H1 (cell line): ENCODE data around the gene GABRB2. TPM values are rescaled to one million over a fixed set of nuclear protein-coding genes. Genes with fewer than 3 reads are reported as not detected.

ENCODE experiments used
- BACH1 ChIP-seq: IDR thresholded peaks from 2 replicates; pipeline ENCODE4 v1.6.1; 2012; ENCODE audit warnings: low read length, improper control_type of control experiment
- CBX8 ChIP-seq: fragments of 300-800, 300-1000 bp; sonication (generic); IDR thresholded peaks from 2 replicates; pipeline ENCODE4 v1.7.1; 2016; ENCODE audit warnings: low read depth, low read length, borderline replicate concordance
- CHD7 ChIP-seq: fragments of 300-600 bp; sonication (generic); IDR thresholded peaks from 2 replicates; pipeline ENCODE4 v1.7.1; 2012; ENCODE audit warnings: low read length, moderate library complexity, mild to moderate bottlenecking, inconsistent platforms; ENCODE audit not compliant: insufficient replicate concordance
- E2F6 ChIP-seq: IDR thresholded peaks from 2 replicates; pipeline ENCODE4 v1.6.1; 2012; ENCODE audit warnings: inconsistent platforms
- FOSL1 ChIP-seq: IDR thresholded peaks from 2 replicates; pipeline ENCODE4 v1.6.1; 2011; ENCODE audit warnings: mild to moderate bottlenecking, low read depth, low read length, moderate library complexity; ENCODE audit not compliant: insufficient read depth
- RXRA ChIP-seq: IDR thresholded peaks from 2 replicates; pipeline ENCODE4 v1.6.1; 2011; ENCODE audit warnings: low read depth, mild to moderate bottlenecking, low read length, moderate library complexity; ENCODE audit not compliant: insufficient read depth
- SP1 ChIP-seq: IDR thresholded peaks from 2 replicates; pipeline ENCODE4 v1.6.1; 2011; ENCODE audit warnings: low read depth, low read length
- SP2 ChIP-seq: IDR thresholded peaks from 2 replicates; pipeline ENCODE4 v1.6.1; 2012; ENCODE audit warnings: mild to moderate bottlenecking, low read length, inconsistent platforms
- TBP ChIP-seq: IDR thresholded peaks from 2 replicates; pipeline ENCODE4 v1.6.1; 2011; ENCODE audit warnings: low read depth, low read length, improper control_type of control experiment
- polyA plus RNA-seq, 7 experiments: library from polyadenylated mRNA; depleted of rRNA in 3 of 7; stranded (reverse) in 5 of 7; unstranded in 2 of 7; fragments of >200 nt in 5 of 7; fragments of 200-250 nt in 2 of 7; gene quantifications; 1 replicate in 5 of 7; 2 replicates in 1 of 7; 4 replicates in 1 of 7; pipeline versions ENCODE4 v1.2.1 to v1.2.3, GENCODE V29; 2011 to 2013; ENCODE audit warnings: missing spikeins in 2 of 7, mixed read lengths in 2 of 7
- total RNA-seq: library from RNA; stranded (reverse); fragmentation: NEBNext Ultra II Directional; extraction: Animal tissue kit (Norgen Biotek cat#: 25700); gene quantifications from 2 replicates; pipeline ENCODE4 v1.2.1, GENCODE V29; 2021

Gene GABRB2
- total and polyA plus RNA-seq, 2 of the 8 experiments (the other 6 are each of a cell fraction or from before 2014, with no cell fraction given), result 0.54 to 1.9 TPM

GRCh38 chr5:161246749-161247148 lies 299.8 kb downstream of the GABRB2 start (continued):
- TF ChIP-seq CHD7, result no peak
- no peak for TF ChIP-seq SP2
- no peak for TF ChIP-seq BACH1
- no peak for TF ChIP-seq SP1
- TF ChIP-seq E2F6, result no peak
- TF ChIP-seq CBX8, result no peak
- TF ChIP-seq TBP, result no peak
- TF ChIP-seq RXRA, result no peak
- no peak for TF ChIP-seq FOSL1
